Fibroblast of villous mesenchyme (primary cell): ENCODE measurements around the gene TIPARP. TPM values are rescaled to one million over a fixed set of nuclear protein-coding genes. Genes with fewer than 3 reads are reported as not detected.
"Not testable (repeated sequence)": the region's sequence is repeated elsewhere in the genome, so short reads cannot be mapped to it uniquely, and the experiment has no call there.

Experiments used
- DNase-seq: peaks from one replicate; pipeline ENCODE4 v3.0.0-alpha.2; 2010; ENCODE audit warnings: low read depth
- H3K4me3 ChIP-seq: 2 replicates; pipeline ENCODE4 v1.5.1; 2011; ENCODE audit warnings: low read depth, mild to moderate bottlenecking, low read length
- CTCF ChIP-seq: IDR thresholded peaks from 2 replicates; pipeline ENCODE4 v1.5.1; 2012; ENCODE audit warnings: low read depth, mild to moderate bottlenecking, low read length; ENCODE audit not compliant: insufficient read depth
- total RNA-seq: library from RNA; depleted of rRNA; stranded (reverse); fragments of >200 nt; gene quantifications from 2 replicates; pipeline ENCODE4 v1.2.3, GENCODE V29; 2012

Gene TIPARP
- total RNA-seq, 1 donor = 91.1 TPM

- DNase-seq = no peak
- H3K4me3 ChIP-seq = no peak overlapping the region
- TF ChIP-seq CTCF = no peak
Observed at GRCh38 chr3:156738251-156738650, 63.9 kb downstream of the TIPARP start.

GRCh38 chr3:156739976-156740375, 65.6 kb downstream of the TIPARP start:
- DNase-seq = no peak

GRCh38 chr3:156740581-156740980, 66.2 kb downstream of the TIPARP start:
- DNase-seq, H3K4me3 ChIP-seq: not testable (repeated sequence)

More at GRCh38 chr3:156739976-156740375, 65.6 kb downstream of the TIPARP start:
- TF ChIP-seq CTCF = no peak
- H3K4me3 ChIP-seq = no peak overlapping the region

- no peak for TF ChIP-seq CTCF
- no peak overlapping the region for H3K4me3 ChIP-seq
- no peak for DNase-seq
Observed at GRCh38 chr3:156741935-156742334, 67.5 kb downstream of the TIPARP start.

- no peak for TF ChIP-seq CTCF
- H3K4me3 ChIP-seq = no peak overlapping the region
- no peak for DNase-seq
Observed at GRCh38 chr3:156742401-156742800, 68.0 kb downstream of the TIPARP start.

- DNase-seq = no peak
- TF ChIP-seq CTCF = no peak
- no peak overlapping the region for H3K4me3 ChIP-seq
Observed at GRCh38 chr3:156743859-156744258, 69.5 kb downstream of the TIPARP start.

- H3K4me3 ChIP-seq = no peak overlapping the region
- no peak for TF ChIP-seq CTCF
- DNase-seq = no peak
Observed at GRCh38 chr3:156744631-156745030, 70.2 kb downstream of the TIPARP start.
